GM20431 (cell line): ENCODE results near the gene COX7C.
"Not testable (repeated sequence)": the region's sequence is repeated elsewhere in the genome, so short reads cannot be mapped to it uniquely, and the experiment has no call there.

Source experiments
- in situ Hi-C: fragments of 300-500 bp; cut with MseI, MboI; formaldehyde crosslinking; loops from one replicate; pipeline ENCODE4 v1.15.0; 2020; ENCODE audit warnings: low sequenced_read_pairs; ENCODE audit not compliant: unreplicated experiment

The COX7C gene

GRCh38 chr5:86660771-86661170, 43.0 kb downstream of the COX7C start:
- in situ Hi-C loops, result not testable (repeated sequence)

DNA sequence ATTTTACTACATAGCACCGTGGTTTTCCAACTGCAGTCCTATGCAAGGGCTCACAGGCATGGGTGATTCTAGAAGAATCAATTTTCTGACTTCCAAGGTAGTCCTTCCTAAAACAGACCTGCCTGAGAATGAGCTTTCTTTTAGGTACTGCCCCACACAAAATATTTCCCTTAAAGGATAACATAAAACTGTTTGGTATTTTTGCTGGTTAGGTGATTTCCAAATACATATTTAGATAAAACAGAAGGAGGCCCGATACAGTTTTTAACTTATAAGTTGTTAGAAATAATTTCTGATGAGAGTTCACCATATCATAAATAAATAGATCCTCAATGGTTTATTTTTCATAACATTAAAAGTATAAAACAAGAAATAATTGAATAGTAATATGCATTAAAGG, 46.4 kb downstream of the COX7C start:
- in situ Hi-C loops, result no loop called here

GRCh38 chr5:86665984-86666760, 48.4 kb downstream of the COX7C start:
- in situ Hi-C loops, result no loop called here

GRCh38 chr5:86666981-86667380, 49.2 kb downstream of the COX7C start:
- in situ Hi-C loops, result no loop called here
